C1 segment of cervical spinal cord (tissue), 14 donors: ENCODE results near the gene ZNF324B.
"Not testable (repeated sequence)": the region's sequence is repeated elsewhere in the genome, so short reads cannot be mapped to it uniquely, and the experiment has no call there.

Experiments used
- DNase-seq, 14 donors: peaks; one replicate each; lab custom pipeline; 2025; lab: John Stamatoyannopoulos, UW

The ZNF324B gene

DNA sequence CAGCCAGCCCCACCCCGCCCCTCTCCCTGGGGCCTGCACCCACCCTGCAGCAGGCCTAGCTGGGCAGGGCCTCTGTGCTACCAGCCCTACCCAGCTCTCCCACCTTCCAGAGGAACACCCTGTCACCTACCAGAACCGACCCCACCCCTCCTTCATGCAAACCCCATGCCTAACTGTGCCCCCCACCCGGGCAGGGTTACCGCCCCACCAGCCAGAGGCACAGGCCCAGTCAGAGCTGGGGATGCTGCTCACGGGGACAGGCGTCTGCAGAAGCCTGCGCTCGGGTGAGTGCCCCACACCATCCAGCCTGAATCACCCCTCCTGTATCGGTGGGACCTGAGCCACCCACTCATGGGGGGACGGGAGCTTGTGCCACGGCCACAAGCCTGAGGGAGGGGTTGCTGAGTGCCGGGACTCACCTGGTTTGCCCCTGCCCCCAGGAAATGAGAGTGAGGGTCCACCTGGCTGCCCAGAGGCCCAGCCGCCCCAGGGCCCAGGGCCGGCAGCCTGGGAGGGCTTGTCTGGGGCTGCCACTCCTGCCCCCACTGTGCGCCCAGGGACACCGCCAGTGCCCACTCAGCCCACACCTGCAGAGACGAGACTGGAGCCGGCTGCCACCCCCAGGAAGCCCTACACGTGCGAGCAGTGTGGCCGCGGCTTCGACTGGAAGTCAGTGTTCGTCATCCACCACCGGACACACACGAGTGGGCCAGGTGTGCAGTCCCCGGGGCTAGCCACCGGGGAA is 28.5 kb downstream of the ZNF324B start:
- no peak for DNase-seq

DNA sequence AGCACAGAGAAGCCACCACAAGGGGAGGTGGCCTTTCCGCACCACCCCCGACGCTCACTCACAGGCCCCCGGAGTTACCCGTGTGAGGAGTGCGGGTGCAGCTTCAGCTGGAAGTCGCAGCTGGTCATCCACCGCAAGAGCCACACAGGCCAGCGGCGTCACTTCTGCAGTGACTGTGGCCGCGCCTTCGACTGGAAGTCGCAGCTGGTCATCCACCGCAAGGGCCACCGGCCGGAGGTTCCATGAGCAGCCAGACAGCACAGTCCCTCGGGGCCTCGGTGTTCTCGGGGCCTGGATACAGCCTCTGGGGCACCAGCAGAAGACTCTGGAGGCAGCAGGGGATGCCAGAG is 29.0 kb downstream of the ZNF324B start:
- DNase-seq, result no peak

DNA sequence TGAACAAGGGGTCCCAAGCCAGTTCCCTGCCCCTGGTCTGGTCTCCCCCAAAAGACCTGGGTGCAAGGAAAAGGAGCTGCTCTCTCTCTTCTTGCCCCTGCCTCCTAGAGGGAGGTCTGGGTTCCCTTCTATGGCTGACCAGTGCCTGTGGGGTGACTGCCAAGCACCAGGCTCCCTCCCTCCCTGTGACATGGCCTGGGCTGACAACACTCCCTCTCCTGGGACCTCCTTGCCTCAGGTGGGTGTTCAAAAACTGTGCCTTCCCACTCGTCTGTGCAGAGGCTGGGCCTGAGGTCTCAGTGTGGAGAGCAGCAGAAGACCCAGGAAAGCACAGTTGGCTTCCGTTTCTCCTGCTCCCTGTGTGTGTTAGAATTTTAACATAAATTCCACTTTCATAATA is 29.4 kb downstream of the ZNF324B start:
- no peak for DNase-seq

DNA sequence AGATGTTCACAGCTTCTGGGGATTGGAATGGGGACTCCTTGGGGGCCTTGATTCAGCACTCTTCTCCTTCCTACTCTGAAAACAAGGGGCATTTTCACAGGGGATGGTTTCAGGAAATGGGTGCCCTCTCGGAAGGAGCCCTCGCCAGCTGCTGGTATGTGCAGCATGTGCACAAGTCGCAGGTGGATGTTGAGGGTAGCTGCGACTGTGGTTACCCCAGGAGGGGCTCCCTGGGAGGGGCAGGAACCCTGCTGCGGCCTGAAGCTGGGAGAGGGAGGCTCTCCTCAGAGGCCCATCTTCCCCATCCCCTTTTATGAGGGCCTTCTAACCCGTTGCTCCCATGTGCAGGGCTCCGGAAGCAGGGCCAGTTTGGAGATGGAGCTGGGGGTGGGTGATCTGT is 30.9 kb downstream of the ZNF324B start:
- DNase-seq, result no peak

DNA sequence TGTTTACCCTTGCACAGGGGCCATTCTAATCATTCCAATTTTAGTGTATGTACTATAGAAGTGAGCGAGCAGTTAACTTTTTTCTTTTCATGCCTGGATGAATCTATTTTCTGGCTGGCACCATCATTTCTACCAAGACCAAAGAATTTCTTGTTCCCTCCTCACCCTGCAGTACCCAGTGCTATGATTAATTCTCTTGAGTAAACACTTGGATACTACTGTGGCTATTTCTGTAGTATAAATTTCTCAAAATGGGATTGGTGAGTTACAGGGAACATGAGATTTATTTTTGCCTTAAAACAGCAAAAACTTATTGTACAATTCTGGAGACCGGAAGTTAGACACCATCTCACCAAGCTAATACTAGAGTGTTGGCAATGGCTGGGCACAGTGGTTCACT is 32.4 kb downstream of the ZNF324B start:
- no peak for DNase-seq

DNA sequence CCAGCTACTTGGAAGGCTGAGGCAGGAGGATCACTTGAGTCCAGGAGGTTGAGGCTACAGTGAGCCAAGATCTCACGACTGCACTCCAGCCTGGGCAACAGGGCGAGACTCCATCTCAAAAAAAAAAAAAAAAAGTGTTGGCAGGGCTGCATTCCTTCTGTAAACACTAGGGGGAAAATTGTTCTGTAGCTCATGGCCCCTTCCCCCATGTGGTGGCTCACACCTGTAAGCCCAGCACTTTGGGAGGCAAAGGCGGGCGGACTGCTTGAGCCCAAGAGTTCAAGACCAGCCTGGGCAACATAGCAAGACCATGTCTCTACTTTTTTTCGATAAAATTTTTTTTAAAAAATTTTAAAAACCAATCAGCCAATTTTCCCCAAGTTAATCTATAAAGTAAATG is 32.9 kb downstream of the ZNF324B start:
- not testable (repeated sequence) for DNase-seq

DNA sequence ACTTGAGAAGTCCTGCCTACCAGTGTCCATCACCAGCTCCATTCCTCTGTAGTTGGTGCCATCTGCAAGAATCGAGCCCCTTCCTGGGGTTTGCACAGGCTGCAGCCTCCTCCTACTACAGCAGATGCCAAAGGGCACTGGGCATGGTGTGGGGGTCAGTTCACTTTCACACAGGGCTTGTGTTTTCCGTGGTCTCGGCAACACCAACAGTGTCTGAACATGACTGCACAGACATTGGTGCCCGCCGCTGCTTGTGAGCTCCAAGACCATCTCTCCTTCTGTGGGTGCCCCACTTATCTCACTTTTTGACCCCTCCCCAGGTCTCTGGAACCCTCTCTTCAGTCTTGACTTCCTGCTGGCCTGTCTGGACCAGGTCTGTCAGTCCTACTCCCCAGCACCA is 40.0 kb downstream of the ZNF324B start:
- DNase-seq, result peak in 1 of 14 donors; percentile 30

DNA sequence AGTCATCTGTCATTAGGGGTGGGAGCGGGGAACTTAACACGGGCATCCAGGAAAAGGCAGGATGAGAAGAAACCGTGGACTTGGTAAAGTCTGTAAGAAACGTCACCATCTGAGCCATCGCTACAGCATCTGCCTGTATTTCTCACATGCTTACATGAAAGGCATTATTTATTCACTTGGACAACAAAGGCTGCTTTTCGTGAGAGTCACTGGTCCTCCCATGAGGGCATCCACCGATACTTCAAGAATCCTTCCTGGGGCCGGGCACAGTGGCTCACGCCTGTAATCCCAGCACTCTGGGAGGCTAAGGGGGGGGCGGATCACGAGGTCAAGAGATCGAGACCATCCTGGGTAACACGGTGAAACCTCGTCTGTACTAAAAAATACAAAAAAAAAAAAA is 40.8 kb downstream of the ZNF324B start:
- peak in 3 of 14 donors; percentile 8 to 30 (median 30) for DNase-seq

DNA sequence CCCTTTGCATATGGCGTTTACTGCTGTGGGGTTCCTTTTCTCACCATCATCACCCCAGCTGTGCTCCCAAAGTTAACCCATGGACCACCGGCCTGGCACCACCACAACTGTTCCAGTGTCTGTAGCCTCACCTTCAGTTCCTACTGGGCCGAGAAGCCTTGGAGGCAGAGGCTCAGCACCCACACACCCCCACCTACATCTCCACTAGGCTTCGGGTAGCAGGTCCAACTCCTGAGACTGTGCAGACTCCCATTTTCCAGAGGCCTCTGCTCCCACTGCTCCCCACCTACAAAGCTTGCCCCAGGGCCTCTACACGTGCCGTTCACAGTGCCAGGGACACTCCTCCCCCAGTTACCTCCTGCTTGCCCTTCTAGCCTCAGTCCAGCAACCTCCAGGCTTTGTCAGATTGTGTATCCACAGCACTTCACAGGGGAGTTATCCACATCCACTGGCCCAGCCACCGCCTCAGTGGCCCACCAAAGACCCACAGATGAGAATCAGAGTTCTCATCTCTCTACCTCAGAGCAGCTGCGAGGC is 46.3 kb downstream of the ZNF324B start:
- DNase-seq, result no peak

DNA sequence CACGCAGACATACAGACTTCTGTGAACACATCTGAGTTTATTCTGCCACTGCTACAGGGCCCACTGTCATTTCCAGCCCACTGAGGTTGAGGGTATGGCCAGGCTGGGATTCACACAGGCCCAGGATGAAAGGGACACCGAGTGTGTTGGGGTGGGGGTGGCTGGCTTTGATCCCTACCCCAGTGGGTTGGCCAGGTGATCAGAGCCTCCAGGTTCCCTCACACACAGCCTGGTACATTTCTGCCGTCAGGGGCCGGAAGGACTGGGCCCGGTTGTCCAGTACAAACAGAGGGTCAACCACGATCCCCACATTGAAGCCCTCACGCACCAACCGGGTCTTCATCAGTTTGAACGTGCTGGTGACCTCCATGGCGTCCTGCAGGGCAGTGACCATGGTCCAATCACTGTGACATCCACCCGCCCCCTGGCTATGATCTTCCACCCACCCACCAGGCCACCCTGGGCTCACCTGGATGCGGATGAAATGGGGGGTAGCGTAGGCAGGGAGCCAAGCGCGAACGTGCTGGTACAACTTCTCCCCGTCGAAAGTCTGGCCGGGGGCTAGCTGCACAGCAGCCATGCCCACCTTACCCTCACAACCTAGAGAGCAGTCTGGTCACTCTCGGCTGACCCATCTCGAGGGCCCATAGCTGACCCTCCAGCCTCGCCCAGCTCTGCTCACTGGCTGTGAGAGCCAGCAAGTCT is 47.0 kb downstream of the ZNF324B start:
- no peak for DNase-seq

DNA sequence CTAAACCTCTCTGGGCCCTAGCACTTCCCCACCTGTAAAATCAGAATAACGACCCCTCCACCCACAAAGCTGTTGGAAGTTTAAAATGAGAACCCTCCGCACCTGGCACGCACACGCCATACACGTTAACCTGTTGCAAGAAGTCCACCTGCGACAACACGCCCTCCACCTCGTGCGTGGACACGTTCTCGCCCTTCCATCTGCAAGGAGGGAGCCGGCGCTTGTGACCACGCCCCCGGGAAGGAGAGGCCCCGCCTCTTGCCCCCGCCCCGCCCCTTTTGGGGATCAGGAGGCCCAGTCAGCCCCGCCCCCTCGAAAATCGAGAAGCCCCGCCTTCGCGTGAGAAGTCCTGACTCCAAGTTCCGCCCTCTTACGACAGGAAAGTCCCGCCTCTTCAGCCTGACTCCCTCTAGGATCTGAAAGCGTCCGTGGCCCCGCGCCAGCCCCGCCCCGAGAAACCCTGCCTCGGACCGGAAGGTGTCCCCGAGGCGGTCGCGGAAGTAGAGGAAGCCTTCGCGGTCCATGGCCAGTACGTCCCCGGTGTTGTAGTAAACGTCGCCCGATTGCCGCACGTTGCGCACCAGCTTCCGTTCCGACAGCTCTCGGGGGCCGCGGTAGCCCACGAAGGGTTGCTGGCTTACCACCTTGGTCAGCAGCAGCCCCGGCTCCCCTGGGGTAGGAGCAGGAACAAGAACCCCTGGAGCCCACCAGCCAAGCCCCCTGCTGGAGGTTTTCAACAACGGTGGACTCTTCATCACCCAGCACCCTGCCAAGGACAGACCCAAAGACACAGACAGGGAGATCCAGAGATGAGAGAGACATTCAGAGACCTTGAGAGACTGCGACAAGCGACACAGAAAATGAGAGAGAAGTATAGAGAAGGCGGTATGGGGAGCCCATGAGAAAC is 47.9 kb downstream of the ZNF324B start:
- peak; percentile 77 to 100 (median 96) for DNase-seq

DNA sequence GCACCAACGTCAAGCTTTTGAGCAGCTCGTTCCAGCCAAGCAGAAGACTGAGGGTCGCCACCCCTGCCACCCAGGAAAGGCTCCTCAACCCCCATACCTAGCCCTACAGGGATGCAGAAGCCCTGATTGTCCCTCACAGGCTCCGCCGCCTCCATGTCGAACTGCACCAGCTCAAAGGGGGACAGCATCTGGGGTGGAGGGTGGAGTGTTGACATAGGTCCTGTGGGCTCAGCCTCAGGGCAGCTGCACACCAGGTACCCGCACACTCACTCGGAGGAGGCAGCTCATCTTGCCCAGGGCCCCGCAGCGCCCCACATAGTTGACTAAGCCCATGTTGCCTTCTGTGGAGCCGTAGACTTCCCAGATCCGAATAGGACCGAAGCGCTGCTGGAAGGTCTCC is 48.8 kb downstream of the ZNF324B start:
- no peak for DNase-seq
